Cortex of kidney (tissue), 1 donor: ENCODE data around the gene IFITM10.

ENCODE experiments used
- DNase-seq: peaks from one replicate; lab custom pipeline; 2025; lab: John Stamatoyannopoulos, UW

Gene IFITM10

DNA sequence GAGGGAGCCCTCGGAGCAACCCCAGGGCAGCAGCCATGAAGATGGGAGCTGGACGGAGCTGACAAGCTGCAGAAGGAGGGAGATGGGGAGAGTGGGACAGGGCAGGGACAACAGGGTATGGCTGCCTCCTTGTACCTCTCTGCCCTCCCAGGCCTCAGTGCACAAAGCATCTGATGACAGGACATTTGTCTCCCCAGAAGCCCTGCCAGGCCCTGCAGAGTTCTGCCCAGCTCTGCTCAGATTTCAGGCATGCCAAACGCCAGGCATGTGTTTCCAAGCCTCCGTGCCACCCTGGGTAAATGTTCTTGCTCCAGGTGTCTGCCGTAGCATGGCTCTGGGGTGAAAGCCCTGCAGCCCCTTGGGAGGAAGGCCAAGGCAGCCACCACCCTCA is 1.1 kb upstream of the IFITM10 start:
- DNase-seq, result no peak

DNA sequence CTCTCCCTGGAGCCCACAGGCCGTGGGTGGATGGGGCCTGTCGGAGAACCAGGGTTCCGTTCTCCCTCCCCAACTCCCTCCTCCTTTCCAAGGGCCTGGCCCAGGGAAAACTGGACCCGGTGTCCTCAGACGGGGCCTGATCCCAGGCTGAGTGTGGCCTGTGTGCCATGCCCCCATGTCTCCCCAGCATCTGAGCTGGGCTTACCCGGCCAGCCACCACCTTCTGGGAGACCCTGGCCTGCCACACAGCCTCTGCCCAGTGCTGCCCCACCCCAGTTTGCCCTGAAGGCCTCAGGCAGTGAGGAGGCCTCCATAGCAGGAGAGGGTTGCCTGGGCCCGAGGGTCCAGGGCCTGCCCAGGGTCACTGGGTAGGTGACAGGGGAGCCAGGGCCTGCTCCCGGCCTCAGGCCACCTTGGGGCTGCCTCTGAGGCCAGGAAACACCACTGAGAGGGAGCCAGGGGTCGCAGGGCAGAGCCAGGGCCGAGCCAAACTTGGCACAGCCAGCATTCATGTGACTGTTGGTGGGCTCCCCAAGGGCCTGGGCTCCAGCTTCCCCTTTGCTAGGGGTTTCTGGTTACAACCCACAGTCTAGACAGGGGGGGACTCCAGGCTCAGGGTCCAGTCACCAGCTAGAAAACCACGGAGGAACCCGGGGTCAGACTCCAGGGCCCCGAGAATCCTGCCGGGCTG is 590 bp upstream of the IFITM10 start:
- no peak for DNase-seq

DNA sequence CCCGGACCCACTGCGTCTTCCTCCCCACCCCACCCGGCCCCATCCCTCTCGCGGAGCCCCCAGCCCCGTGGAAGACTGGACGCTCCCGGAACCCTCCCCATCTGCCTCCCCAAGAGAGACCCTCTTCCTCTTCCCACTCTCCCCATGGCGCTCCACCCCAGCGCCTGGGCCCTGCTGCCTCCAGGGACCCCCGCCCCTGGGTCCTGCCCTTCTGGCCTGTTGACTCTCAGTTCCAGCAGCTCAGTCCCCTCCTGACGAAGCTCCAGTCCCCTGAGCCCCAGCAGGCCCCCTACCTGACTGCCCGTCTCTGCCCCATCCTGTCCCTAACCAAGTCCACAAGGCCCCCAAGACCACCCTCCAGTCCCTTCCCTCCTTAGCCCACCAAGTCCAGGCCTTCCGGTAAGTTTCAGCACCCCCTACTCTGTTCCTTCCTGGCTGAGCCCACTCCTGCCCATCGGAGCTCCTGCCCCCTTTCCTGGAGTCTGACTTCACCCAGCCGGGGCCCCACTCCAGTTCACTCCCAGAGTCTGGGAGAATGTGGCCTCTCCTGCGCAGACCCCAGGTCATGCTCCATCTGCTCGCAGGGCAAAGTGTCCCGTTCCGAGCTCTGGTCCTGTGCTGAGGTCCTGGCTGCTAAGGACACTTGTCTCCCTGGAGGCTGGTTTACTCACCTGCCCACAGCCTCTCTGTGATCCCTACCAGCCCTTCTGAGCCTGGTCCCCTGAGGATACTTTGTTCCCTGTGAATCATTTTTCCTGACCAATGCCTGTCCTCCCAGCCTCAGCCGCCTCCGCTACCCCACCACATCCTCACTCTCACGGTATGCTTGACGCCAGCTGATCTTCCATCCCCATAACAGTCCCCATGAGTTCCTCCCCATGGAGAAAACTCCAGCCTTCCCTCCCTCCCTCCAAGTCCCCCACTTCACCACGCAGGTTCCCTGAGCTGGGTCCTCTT is 722 bp downstream of the IFITM10 start:
- DNase-seq, result no peak

DNA sequence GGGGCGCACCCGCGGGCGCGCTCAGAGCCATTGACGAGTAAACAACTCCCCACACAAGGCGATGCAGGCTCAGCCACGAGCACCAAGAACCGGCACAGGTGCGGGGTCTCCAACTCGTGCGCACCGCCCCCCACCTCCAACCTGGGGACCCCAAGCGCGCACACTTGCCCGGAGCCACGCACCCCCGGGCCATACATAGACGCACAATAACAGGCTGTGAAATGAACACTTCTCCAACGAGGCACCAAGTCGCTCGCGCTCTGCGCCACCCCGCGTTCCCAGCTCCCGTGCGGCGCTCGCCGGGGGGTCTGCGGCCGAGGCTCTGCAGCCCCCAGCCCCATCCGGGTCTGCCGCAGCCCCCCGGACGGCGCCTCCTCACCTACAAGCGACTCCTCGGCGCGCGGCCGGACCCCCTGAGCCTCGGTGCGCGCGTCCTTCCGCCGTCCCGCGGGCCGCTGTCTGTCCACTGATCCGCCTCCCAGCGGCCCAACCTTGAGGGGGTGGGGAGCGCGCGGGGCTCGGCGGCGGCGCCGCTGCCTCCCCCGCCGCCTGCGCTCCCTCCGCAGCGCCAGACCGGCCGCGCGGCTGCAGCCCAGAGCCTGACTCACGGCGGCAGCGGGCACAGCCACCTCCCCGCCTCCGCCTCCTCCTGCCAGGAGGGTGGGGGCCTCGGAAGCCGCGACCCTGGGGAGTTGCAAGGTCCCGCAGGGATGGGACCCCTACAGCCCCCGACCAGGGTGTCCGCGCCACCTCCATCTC is 1.6 kb downstream of the IFITM10 start:
- no peak for DNase-seq

DNA sequence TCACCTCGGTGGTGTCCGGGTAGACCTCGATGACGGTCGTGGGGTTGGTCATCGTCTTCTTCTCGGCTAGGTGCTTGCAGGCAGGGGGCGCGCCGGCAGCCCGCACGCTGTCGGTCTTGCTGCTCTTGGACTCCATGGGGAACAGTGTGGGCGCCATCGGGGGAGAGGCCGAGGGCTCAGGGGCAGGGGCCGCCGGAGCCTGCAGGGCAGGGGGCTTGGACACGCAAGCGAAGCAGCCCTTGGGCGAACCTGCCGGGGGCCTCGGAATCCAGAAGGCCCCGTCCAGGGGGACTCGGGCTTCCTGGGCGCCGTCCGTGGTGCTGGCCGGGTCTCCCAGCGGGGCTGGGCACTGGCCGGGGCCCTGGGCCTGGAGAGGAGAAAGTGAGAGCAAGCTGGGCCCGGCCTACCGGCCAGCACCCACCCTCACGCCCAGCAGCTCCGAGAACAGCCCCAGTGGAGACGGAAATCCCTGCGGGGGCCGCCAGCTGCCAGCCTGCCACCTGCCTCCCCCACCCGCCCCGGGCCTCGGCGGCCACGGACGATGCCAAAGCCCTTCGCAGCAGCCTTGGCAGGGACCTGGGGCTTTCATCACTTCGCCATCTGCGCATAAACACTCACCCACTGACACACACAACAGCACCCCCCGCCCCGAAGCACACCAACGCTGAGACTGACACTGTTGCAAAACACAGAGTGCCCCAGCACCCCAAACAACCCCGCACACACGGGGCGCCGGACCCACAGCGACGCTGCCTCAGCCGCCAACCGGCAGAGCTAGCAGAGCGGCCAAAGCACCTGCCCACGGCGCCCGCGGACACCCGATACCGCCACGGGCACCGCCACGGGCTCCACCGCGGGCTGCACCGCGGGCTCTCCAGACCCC is 2.4 kb downstream of the IFITM10 start:
- DNase-seq, result no peak

DNA sequence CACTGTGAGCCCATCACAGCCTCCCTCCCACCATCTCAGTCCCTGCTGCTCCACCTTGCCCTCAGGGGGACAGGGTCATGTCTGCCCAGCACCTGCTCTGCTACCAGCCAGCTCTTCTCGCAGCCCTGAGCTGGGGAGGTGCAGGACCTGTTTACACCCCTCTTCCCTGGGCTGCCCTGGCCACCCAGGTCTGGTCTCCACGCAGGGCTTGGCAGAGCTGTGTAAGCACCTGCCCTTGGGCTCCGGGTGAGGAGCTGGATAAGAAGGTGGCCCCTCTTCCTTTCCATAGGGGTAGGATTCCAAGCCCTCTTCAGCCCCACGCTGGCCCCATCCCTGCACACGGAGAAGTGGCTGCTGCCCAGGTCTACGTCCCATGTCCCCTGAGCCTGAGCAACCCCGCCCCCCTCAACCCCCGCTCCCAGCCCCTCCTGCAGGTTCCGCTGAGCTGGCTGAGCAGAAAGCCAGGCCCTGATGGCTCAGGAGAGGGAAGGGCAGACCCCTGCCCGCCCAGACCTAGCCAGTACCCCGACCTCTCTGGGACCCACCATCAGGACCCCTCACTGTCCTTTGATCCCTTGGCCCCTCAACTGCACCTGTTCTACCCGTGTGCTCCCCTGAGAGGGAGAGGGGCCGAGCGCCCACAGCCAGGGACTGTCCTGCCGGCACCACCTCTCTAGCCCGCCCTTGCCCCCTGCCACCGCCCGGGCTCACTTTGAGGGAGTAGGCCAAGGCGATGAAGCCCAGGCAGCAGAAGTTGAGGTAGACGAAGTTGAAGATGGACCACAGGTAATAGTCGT is 3.2 kb downstream of the IFITM10 start:
- DNase-seq, result no peak

DNA sequence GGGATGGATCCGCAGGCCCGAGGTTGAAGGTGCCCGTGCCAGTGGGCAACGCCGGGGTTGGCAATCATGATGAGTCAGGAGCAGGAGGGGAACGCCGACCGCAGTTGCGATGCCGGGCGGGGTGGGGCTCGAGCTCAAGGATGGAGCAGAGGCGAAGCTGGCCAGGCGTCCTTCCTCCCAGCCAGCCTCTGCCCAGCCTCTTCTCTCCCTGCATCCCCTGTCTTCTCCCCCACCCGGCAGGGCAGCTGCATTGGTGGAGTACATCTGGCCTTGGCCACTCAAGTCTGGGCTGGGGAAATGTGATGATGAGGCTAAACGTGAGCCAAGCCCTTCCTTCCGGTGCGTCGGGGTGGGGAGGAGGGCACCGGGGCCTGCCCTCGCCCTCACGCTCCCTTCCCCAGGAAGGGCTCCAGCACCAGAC is 3.9 kb downstream of the IFITM10 start:
- no peak for DNase-seq

DNA sequence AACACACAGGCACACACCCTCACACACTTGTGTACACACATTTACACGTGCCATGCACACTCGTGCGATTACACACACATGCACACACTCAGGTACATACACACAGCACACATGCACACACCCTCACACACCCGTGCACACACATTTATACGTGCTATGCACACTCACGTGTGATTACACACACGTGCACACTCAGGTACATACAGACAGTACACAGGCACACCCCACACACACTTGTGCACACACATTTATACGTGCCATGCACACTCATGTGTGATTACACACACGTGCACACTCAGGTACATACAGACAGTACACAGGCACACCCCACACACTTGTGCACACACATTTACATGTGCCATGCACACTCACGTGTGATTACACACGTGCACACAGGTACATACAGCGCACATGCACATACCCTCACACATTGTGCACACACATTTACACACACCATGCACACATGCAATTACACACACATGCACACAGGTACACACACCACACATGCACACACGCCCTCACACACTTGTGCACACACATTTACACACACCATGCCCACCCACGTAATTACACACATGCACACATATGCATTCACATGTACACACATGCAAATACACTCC is 4.6 kb downstream of the IFITM10 start:
- DNase-seq, result no peak

DNA sequence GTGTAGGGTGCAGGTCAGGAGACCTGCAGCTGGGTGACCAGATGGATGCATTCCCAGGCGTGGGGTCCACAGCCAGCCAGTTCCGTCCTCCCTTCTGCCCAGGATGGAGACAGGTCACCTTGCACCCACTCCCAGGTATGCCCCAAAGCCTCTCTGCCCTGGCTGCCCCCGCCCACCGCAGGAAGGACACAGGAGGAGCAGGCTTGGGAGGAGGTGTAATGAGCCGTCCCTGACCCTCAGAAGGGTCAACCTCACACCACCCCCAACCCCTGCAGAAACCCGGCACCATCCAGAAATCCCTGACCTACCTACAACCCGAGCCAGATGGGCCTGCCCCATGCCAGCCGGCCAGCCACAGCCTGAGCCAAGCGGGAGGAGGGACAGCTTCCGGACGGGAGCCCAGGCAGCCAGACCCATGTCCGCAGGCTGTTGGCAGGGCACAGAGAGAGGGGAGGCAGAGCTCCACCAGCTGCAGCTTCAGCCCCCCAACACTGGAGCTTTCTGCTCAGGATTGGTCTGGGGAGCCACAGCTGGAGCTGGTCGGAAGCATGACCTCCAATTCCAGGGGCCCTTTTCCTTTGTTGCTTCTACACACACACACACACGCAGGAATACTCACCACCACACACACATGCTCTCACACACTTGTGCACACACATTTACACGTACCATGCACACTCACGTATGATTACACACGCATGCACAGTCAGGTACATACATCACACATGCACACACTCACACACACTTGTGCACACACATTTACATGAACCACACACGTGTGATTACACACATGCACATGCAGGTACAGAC is 5.3 kb downstream of the IFITM10 start:
- DNase-seq, result no peak

DNA sequence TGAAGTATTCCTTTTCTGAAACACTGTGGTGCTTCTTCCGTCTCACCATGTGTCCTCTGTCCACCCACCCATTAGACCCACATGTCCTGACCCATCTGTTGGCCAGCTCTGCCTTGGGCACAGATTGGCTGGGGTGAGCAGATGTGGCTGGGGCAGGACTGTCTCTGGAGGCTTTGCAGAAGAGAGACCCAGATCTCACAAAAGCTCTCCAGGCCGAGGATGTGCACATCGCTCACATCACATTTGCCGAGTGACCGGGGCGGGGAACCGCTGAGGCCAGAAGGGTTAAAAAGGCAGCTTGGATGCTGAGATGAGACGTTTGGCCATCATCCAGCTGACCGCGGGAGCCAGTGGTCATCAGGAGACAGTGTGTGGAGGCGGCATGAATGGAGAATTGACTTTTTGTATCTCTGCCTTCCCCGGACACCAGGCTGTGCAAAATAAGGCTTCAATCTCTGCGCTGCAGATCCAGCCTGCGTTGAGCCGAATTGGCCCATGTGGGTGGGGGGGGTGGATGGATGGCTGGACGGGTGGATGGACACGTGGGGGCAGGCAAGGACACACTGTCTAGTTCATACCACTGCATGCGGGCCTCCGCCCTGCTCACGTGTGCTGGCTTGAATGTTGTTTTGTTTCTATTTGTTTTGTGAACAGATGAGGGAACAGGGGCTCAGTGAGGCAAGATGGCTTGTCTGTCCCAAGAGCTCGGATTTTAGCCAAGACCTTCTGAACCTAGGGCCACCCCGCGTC is 6.1 kb downstream of the IFITM10 start:
- no peak for DNase-seq

DNA sequence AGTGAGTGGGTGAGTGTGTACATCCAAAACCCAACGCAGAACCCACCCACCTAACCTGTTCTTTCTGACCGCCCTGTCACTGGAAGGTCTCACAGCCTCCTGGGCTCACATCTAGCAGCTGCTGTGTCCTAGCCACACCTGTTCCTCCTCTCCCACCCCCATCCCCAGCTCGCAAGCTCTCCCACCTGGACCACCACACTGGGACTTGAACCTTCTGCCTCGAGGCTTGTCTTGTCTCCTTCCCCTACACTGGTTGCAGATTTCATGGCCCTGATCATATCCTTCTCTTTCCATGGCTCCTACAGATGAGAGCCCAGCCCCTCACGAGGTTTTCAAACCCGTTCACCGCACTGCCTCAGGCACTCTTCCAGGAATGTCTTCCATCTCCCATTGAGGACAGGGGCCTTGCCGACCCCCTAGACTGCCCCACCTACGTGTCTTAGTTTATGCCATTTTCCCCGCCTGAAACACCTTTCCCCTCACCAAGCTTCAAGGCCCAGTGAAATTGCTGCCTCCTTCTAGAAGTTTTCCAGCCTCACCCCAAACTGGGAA is 6.7 kb downstream of the IFITM10 start:
- DNase-seq, result no peak

DNA sequence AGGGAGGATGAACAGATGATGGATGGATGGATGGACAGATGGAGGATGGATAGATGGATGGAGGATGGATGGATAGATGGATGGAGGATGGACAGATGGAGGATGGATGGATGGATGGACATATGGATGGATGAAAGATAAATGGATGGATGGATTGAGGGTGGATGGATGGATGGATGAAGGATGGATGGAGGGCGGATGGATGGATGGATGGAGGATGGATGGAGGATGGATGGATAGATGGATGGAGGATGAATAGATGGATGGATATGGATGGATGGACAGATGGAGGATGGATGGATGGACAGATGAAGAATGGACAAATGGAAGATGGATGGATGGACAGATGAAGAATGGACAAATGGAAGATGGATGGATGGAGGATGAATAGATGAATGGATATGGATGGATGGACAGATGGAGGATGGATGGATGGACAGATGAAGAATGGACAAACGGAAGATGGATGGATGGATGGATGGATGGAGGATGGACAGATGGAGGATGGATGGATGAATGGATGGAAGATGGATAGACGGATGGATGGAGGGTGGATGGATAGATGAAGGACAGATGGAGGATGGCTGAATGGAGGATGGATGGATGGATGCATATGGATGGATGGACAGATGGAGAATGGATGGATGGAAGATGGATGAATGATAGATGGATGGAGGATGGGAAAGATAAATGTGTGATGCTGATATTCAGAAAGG is 7.4 kb downstream of the IFITM10 start:
- DNase-seq, result no peak

DNA sequence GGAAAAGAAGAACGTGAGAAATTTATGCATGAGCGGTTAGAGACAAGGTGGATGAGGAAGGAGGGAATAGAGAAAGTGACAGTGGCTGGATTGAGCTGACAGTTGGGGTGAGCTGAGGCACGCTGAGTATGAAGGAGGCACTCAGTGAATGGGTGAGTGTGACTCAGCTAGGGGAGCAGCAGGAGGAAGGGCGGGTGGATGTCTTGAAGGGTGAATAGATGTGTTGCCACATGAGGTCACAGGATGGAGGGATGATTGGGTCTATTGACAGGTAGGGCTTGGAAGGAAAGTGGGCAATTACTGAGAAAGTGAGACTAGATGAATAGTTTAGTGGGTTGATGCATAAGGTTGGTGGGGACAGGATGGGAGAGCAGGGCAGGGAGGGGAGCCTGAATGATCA is 8.0 kb downstream of the IFITM10 start:
- DNase-seq, result no peak

DNA sequence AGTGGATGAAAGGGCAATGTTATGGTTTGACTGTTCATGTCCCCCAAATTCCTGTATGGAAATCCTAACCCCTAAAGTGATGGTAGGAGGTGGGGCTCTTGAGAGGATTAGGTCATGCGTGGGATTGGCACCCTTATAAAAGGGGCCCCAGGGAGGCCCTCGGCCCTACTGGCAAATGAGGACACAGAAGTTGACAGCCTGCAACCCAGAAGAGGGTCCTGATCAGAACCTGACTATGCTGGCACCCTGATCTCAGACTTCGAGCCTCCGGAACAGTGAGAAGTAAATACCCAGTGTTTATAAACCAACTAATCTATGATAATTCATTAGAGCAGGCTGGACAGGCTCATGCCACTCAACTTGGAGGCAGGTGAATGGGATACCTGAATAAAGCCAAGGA is 8.7 kb downstream of the IFITM10 start:
- DNase-seq, result no peak

DNA sequence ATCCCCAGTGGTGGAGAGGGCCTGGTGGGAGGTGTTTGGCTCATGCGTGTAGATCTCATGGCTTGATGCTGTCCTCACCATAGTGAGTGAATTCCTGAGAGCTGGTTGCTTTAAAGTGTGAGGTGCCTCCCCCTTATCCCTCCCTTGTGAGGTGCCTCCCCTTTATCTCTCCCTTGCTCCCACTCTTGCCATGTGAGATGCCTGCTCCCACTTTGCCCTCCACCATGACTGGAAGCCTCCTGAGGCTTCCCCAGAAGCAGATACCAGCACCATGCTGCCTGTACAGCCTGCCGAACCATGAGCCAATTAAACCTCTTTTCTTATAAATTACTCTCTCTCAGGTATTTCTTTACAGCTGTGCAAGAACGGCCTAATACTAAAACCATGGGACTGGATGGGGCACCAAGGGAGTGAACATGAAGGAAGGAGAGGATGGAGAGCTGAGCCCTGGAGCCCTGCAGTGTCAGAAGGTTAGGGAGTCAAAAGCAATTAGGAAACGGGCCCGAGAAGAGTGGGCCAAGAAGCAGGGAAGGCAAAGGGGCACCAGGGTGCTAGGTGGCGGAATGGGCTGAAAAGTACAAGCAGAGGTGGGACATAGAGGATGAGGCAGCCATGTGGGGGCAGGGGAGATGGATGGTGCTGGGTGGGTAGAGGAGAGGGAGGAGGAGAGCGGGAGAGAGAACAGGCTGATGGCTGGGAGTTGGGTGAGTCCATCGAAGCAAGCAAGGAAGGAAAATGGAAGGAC is 9.4 kb downstream of the IFITM10 start:
- no peak for DNase-seq

DNA sequence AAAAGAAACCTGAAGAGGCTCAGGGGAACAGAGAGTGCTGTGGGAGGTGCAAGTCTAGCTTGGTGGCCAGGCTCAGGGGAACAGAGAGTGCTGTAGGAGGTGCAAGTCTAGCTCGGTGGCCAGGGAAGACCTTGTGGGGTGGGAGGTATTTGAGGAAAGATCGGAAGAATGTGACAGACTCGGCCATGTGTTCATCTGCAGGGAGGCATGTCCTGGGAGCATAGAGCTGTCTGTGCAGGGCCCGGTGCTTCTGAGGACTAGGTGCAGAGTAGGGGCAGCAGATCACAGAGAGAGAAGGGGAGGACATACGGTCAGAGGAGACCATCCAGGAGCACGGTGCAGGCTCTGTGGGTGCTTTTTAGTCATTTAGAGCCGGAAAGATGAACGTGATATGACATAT is 10.8 kb downstream of the IFITM10 start:
- no peak for DNase-seq

DNA sequence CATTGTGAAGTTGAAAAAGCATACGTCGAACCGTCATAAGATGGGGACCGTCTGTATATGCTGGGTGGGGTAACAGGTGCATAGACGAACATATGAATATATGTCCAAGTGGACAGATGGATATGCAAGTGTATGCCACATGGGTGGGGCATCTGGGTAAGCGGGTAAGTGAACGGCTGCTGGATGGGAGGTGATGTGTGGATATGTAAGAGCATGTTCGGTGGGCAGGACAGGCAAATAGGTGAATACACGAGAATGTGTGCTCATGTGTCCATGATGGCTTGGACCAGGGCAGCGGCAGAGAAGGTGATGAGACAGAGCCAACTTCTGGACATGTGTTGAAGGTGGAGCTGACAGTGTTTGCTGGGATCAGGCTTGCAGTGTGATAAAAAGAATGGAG is 12.0 kb downstream of the IFITM10 start:
- DNase-seq, result no peak
